ENCODE measurements around the gene RAI14. TPM values are rescaled to one million over a fixed set of nuclear protein-coding genes. Genes with fewer than 3 reads are reported as not detected.

RAI14 gene
- total and polyA plus RNA-seq, 2 donors (not counting 3 experiments of a cell fraction or from before 2014, with no cell fraction given), result 114 to 369 TPM

DNA sequence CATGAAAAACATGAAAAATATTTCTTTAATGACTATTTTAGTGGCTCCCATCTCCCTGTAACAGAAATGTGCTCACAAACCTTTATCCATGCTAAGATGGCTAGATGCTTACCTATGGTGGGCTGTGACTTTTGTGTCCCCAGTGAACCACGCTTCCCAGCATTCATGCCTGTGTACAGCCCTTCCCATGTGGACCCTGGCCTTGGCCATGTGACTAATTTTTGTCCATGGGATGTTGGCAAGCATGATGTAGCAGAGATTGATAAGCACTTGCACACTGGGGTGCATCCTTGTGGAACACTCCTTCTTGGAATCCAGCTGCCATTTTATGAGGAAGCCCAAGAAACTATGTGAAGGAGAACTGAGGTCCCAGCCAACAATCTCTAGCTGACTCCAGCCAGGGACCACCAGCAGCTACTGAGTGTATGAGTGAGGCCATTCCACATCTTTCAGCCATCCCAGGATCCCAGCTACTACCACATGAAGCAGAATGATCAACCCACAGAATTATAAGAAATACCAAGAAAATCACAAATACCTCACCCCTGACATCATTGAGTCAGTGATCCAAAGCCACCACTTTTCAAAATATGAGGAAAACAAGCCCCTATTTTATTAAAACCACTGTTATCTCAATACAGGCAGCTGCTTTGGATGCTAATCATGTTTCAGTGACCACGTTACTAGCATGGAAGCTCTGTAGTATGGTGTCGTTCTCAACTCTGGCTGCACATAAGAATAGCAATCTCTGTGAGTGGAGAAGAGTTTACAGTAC lies 16.1 kb upstream of the RAI14 start:
- TF ChIP-seq EZH2 (IDR thresholded peaks at IDR 0.05; ENCODE audit: borderline replicate concordance, low read depth, low read length, severe bottlenecking), result no peak
- TF ChIP-seq POLR2A (IDR thresholded peaks at IDR 0.05; ENCODE audit: low read depth, low read length), result no peak
- TF ChIP-seq MYC (IDR thresholded peaks at IDR 0.05; ENCODE audit: low read depth, low read length), result no peak
- no peak for TF ChIP-seq GATA2 (IDR thresholded peaks at IDR 0.05; ENCODE audit: insufficient read depth, insufficient read length, low read depth, low read length)
- TF ChIP-seq, protein P1, sequence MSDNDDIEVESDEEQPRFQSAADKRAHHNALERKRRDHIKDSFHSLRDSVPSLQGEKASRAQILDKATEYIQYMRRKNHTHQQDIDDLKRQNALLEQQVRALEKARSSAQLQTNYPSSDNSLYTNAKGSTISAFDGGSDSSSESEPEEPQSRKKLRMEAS (IDR thresholded peaks at IDR 0.05; ENCODE audit: insufficient read depth, insufficient read length), result no peak
- TF ChIP-seq, protein P2, sequence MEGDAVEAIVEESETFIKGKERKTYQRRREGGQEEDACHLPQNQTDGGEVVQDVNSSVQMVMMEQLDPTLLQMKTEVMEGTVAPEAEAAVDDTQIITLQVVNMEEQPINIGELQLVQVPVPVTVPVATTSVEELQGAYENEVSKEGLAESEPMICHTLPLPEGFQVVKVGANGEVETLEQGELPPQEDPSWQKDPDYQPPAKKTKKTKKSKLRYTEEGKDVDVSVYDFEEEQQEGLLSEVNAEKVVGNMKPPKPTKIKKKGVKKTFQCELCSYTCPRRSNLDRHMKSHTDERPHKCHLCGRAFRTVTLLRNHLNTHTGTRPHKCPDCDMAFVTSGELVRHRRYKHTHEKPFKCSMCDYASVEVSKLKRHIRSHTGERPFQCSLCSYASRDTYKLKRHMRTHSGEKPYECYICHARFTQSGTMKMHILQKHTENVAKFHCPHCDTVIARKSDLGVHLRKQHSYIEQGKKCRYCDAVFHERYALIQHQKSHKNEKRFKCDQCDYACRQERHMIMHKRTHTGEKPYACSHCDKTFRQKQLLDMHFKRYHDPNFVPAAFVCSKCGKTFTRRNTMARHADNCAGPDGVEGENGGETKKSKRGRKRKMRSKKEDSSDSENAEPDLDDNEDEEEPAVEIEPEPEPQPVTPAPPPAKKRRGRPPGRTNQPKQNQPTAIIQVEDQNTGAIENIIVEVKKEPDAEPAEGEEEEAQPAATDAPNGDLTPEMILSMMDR (IDR thresholded peaks at IDR 0.05; ENCODE audit: extremely low read depth in 1 of 2, insufficient read depth in 1 of 2, low read depth in 1 of 2, low read length in 2 of 2), result no peak
- no peak for TF ChIP-seq JUN (IDR thresholded peaks at IDR 0.05; ENCODE audit: borderline replicate concordance, insufficient read depth, insufficient read length, low read depth)
- no peak for TF ChIP-seq FOS (IDR thresholded peaks at IDR 0.05; ENCODE audit: borderline replicate concordance, insufficient read depth, low read length)
- TF ChIP-seq POLR2AphosphoS5 (IDR thresholded peaks at IDR 0.05; ENCODE audit: insufficient read depth, low read depth, low read length), result no peak
- Histone ChIP-seq H3K36me3 (ENCODE audit: control insufficient read depth in 2 of 2, extremely low read depth in 1 of 2, insufficient read depth in 2 of 2, low read length in 2 of 2) (no peaks in the 10 kb centered on the region), H3K9me1 (replicated peaks; ENCODE audit: control insufficient read depth, extremely low read depth, insufficient read depth, low read length) (no peaks in the 10 kb centered on the region), H3K4me2 (ENCODE audit: insufficient read depth, low read length) (no peak overlapping the region), H3K4me3 (replicated peaks in 1 of 3; ENCODE audit: insufficient read depth in 1 of 3, low read depth in 1 of 3, low read length in 3 of 3) (no peak overlapping the region), H4K20me1 (replicated peaks; ENCODE audit: control insufficient read depth, extremely low read depth, insufficient read depth, low read length) (no peaks in the 10 kb centered on the region), H3K9ac (replicated peaks; ENCODE audit: extremely low read depth, insufficient read depth, low read length) (no peak overlapping the region), H3K27ac (ENCODE audit: insufficient read depth, low read depth, low read length) (no peak overlapping the region), H3K9me3 (replicated peaks; ENCODE audit: control insufficient read depth, insufficient read depth, low read length) (no peaks in the 10 kb centered on the region), H3K27me3 (ENCODE audit: control insufficient read depth in 2 of 2, insufficient read depth in 2 of 2, low read length in 2 of 2) (no peaks in the 10 kb centered on the region), H3K79me2 (ENCODE audit: control insufficient read depth, insufficient read depth, low read length) (no peaks in the 10 kb centered on the region), H3K4me1 (ENCODE audit: control insufficient read depth, extremely low read depth, insufficient read depth, low read length) (no peaks in the 10 kb centered on the region), H2AFZ (ENCODE audit: low read depth, low read length) (no peak overlapping the region)
- DNase-seq (ENCODE audit: low read depth, low spot score) (no peak), FAIRE-seq (no peak)
- intact Hi-C loops (cut with micrococcal nuclease) (no loop called here), dilution Hi-C loops (cut with MboI; ENCODE audit: extremely low pct_ligation_motif_present, low sequenced_read_pairs) (no loop called here)
- ChIA-PET POLR2A (no interaction called here), CTCF (no interaction called here)
- BruUV-seq (replicated peaks), result no TSS peak

Measured in endothelial cell of umbilical vein (primary cell).